Epithelial cell of prostate (primary cell): ENCODE measurements around the gene RABGAP1.

Experiments used
- DNase-seq: peaks from one replicate; pipeline ENCODE4 v3.0.0-alpha.2; 2011; ENCODE audit warnings: low read depth, low spot score
- H3K27ac ChIP-seq: fragments of 450-650 bp; 2 replicates; pipeline ENCODE4 v1.5.1; 2017; ENCODE audit warnings: mild to moderate bottlenecking

Gene RABGAP1

DNA sequence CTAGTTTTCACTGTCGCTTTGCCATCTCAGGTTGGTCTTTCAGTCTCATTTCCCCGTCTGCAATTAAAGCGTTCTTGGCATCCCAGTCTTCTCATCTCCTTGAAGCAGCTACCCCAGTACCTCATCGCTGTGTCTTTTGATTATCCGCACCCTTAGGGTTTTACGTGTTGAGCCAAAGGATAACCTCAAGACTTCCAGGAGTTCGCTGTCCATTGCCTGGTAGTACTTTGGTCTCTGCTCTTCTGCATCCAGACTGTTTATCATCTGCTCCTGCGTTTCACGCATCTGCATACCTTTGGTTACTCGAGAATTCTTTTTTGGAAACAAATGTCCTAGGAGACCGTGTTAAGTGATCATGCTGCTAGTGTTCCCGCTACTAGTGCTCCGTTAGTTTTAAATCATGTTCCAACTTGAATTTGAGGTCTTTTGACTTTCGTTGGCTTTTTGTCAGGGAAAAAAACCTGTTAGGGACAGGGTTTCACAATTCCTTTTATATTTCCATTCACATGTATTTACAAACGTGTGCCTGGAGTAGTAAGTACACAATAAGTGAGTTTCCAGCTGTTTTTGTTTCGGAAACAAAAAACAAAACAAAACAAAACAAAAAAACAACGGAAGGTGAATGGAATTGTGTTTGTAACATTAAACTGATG is 888 bp downstream of the RABGAP1 start:
- no peak for DNase-seq
- peak overlapping the region; percentile 86 for H3K27ac ChIP-seq

GRCh38 chr9:122944960-122945888 is 4.4 kb downstream of the RABGAP1 start:
- peak overlapping the region; percentile 68 for H3K27ac ChIP-seq
- no peak for DNase-seq

DNA sequence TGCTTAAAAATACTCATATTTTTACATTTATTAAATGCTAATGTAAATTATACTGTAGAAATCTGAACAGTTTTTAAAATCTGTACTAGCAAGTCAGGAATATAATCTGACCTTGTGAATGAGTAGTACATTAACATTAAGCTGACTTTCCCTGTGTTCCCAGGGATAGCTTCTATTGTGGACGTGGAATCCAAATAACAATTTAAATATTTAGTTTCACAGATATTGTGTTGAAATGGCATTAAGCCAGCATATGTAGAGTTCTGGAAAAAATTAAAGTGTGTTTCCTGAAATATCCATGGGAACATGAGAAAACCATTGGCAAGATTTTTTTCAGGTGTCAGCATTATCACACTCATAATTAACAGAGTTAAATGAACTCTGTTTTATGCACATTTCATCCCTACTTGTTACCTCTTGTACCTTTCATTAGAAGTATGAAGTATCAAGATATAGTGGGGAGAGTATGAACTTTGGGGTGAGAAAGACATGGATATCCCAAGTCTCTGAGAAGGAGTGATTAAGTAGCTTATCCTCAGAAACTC is 5.7 kb downstream of the RABGAP1 start:
- peak overlapping the region; percentile 68 for H3K27ac ChIP-seq
- no peak for DNase-seq

GRCh38 chr9:122948313-122948712 is 7.5 kb downstream of the RABGAP1 start:
- peak overlapping the region; percentile 68 for H3K27ac ChIP-seq
- DNase-seq: no peak

DNA sequence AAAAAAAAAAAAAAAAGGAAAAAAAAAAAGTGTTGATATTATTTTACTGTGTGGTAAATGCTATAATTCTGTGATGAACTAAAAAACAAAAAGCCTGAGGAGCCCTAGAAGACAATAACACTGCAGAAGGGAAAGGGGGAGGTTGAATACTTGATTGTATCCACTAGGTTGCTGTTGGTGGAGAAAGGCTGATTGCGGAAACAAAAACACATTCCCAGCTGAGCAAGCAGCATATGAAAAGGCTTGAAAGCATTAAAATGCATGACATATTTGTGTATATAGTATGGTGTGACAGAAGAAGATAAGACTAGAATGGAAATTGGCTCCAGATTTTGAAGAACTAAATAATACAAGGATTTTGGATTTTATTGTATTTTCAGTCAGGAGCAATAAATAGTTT is 8.9 kb downstream of the RABGAP1 start:
- no peak overlapping the region for H3K27ac ChIP-seq
- no peak for DNase-seq

GRCh38 chr9:122950263-122950662 is 9.4 kb downstream of the RABGAP1 start:
- H3K27ac ChIP-seq: no peak overlapping the region
- DNase-seq: no peak

- no peak overlapping the region for H3K27ac ChIP-seq
- no peak for DNase-seq
These were observed 10.2 kb downstream of the RABGAP1 start for GRCh38 chr9:122951056-122951455.

GRCh38 chr9:122954253-122954691 is 13.5 kb downstream of the RABGAP1 start:
- H3K27ac ChIP-seq: peak overlapping the region; percentile 5
- no peak for DNase-seq

GRCh38 chr9:122955961-122956360 is 15.1 kb downstream of the RABGAP1 start:
- DNase-seq: no peak
- no peak overlapping the region for H3K27ac ChIP-seq

DNA sequence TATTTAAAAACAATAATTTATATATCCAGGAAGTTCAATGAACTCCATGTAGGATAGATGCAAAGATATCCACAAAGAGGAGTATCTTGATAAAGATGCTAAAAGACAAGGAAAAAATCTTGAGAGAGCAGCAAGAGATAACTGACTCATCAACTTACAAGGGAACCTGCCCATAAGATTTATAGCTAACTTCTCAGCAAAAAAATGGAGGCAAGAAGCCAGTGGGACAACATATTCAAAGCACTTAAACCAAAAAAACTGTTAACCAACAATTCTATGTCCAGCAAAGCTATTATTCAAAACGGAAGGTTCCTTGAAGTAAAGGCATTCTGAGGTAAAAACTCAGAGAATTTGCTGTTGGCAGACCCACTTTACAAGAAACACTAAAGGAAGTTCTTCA is 20.3 kb downstream of the RABGAP1 start:
- DNase-seq: no peak
- no peak overlapping the region for H3K27ac ChIP-seq

DNA sequence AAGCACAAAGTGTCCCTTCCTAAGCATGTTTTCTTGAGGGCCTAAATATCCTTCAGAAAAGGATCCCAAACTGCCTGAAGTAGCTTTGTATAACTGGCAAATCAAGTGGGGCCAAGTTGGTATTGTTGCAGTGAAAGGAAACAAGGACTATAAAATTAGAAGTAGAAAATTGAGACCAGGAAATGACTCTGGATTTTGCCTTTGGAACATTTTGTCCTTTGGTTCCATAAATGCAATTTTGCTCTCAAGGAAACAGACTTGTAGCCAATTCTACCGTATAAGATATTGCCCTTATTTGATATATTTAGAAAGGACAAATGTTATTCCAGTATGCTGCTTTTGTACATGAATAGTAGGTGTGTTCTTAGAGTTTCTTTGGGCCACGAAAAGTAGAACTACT is 34.4 kb downstream of the RABGAP1 start:
- DNase-seq: no peak
- no peak overlapping the region for H3K27ac ChIP-seq

DNA sequence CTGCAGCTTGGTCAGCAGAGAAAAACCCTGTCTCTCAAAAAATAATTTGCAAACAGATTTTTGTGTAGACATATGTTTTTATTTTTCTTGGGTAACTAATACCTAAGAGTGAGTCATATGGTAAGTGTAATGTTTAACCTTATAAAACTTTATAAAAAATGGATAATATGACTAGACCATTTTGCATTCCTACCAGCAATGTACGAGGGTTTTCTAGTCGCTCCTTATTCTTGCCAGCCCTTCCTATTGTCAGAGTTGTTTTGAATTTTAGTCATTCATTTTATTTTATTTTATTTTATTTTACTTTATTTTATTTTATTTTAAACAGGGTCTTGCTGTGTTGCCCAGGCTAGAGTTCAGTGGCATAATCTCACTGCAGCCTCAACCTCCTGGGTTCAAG is 37.8 kb downstream of the RABGAP1 start:
- H3K27ac ChIP-seq: no peak overlapping the region
- DNase-seq: no peak

DNA sequence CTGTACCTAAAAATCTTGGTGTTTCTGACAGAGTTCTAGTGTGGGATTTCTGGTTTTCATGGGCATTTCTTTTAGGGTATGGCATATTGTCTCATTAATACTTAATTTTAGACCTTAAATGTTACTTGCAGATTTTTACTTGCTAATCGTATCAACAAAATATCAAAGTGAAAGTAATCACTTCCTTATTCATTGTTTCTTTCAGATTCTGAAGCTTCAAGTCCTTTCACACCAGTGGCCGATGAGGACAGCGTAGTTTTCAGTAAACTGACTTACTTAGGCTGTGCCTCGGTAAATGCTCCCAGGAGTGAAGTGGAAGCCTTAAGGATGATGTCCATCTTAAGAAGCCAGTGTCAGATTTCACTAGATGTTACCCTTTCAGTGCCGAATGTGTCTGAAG is 45.2 kb downstream of the RABGAP1 start:
- H3K27ac ChIP-seq: no peak overlapping the region
- no peak for DNase-seq

DNA sequence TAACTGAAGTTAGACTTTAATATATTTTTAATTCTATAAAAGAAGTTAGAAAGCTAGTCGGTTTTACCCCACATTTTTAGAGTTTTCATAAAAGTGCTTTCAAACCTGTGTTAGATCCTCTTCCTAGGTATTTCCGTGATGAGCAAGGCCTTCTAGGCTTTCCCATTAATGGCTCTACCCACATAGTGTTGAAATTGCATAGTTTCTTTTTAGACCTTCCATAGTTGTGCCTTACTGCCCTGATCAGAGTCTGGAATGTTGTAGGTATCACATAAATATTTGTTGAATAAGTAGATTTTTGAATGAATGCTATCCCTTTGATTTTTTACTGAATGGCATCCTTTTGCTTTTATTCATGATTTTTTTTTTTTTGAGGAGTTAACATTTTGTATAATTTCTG is 47.3 kb downstream of the RABGAP1 start:
- H3K27ac ChIP-seq: no peak overlapping the region
- DNase-seq: no peak

- DNase-seq: no peak
- H3K27ac ChIP-seq: no peak overlapping the region
These were observed 48.3 kb downstream of the RABGAP1 start for GRCh38 chr9:122988920-122989621.

- H3K27ac ChIP-seq: peak overlapping the region; percentile 32
- peak; percentile 73 for DNase-seq
These were observed 50.6 kb downstream of the RABGAP1 start for GRCh38 chr9:122991370-122991830.

DNA sequence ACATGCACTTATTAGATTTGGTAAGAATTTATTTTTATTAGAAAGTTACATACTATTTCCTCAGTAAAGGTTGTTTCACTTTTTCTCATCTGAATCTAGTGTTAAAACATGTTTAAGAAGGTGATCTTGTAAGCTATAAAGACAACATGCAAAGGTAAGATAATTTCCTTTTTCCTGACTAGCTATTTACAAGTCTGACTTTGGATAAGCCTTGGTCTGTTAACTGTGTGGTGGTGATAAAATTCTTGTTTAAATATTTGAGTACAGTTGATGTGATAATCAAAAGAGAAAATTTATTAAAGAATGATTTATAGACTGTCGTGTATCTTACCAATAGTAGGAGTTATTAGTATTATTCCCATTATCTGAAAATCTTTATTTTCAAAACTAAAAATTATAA is 55.8 kb downstream of the RABGAP1 start:
- DNase-seq: no peak
- H3K27ac ChIP-seq: no peak overlapping the region

GRCh38 chr9:122998448-122998847 is 57.6 kb downstream of the RABGAP1 start:
- DNase-seq: no peak

GRCh38 chr9:123000371-123001068 is 59.7 kb downstream of the RABGAP1 start:
- H3K27ac ChIP-seq: no peak overlapping the region
- no peak for DNase-seq

More at GRCh38 chr9:122998448-122998847, 57.6 kb downstream of the RABGAP1 start:
- no peak overlapping the region for H3K27ac ChIP-seq

DNA sequence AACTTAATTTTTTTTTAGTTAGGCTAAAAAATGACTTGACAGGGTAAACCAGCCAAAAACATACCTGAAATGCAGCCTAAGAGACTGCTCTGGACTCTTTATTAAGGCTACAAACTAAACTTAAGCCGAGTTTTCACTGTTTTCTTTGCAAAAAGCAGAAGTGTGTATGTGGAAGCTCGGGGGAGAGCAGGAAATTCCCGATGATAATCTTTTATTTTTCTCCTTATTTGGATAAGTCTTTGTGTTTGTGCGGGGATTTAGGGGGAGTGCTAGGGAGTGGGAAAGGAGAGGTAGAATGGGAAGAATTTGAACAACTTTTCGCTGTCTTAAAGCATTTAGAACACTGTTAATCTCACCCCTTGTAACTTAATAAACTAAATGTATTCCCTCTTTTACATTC is 61.9 kb downstream of the RABGAP1 start:
- DNase-seq: no peak
- H3K27ac ChIP-seq: no peak overlapping the region
